ENCODE measurements around the gene TMEM130. TPM values are rescaled to one million over a fixed set of nuclear protein-coding genes. Genes with fewer than 3 reads are reported as not detected.

TMEM130 gene
- not detected for polyA plus RNA-seq (2012; ENCODE audit: insufficient read length, low read depth)

- TF ChIP-seq TAF1 (IDR thresholded peaks at IDR 0.05; ENCODE audit: borderline replicate concordance, insufficient read depth, low read length) (no peak), POLR2AphosphoS5 (IDR thresholded peaks at IDR 0.05; ENCODE audit: low read depth, low read length) (no peak), FOXP2 (optimal IDR thresholded peaks at IDR 0.05; ENCODE audit: borderline replicate concordance, extremely low read depth, extremely low read length, insufficient read depth) (no peak), REST (IDR thresholded peaks at IDR 0.05; ENCODE audit: insufficient read depth in 1 of 2, low read depth in 2 of 2, low read length in 2 of 2) (no peak), SIN3A (IDR thresholded peaks at IDR 0.05; ENCODE audit: borderline replicate concordance, insufficient read depth, low read length) (no peak)
Measured at GRCh38 chr7:98869597-98870120, at the start of gene TMEM130. TMEM130 (minus strand) TSS chr7:98870014; CDS start chr7:98869861, 153 bp downstream.

DNA sequence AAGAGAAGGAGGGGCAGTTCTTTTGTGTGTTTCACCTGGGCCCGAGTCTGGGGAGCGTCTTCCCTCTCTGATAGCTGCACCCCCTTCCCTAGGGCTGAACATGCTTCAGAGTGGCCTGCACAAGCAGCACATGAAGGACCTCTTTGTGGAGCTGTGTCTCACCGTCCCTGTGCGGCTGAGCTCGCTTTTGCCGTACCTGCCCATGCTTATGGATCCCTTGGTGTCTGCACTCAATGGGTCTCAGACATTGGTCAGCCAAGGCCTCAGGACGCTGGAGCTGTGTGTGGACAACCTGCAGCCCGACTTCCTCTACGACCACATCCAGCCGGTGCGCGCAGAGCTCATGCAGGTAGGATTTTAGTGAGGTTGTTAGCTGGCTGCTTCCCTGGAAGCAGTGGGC is 47.5 kb upstream of the TMEM130 start:
- TF ChIP-seq POLR2AphosphoS5 (IDR thresholded peaks at IDR 0.05; ENCODE audit: low read depth, low read length) (no peak), REST (IDR thresholded peaks at IDR 0.05; ENCODE audit: insufficient read depth in 1 of 2, low read depth in 2 of 2, low read length in 2 of 2) (no peak), SIN3A (IDR thresholded peaks at IDR 0.05; ENCODE audit: borderline replicate concordance, insufficient read depth, low read length) (no peak), FOXP2 (optimal IDR thresholded peaks at IDR 0.05; ENCODE audit: borderline replicate concordance, extremely low read depth, extremely low read length, insufficient read depth) (no peak), TAF1 (IDR thresholded peaks at IDR 0.05; ENCODE audit: borderline replicate concordance, insufficient read depth, low read length) (no peak)

GRCh38 chr7:98913612-98914011 is 43.8 kb upstream of the TMEM130 start:
- no peak for TF ChIP-seq TAF1 (IDR thresholded peaks at IDR 0.05; ENCODE audit: borderline replicate concordance, insufficient read depth, low read length)
- no peak for TF ChIP-seq FOXP2 (optimal IDR thresholded peaks at IDR 0.05; ENCODE audit: borderline replicate concordance, extremely low read depth, extremely low read length, insufficient read depth)
- no peak for TF ChIP-seq POLR2AphosphoS5 (IDR thresholded peaks at IDR 0.05; ENCODE audit: low read depth, low read length)
- no peak for TF ChIP-seq REST (IDR thresholded peaks at IDR 0.05; ENCODE audit: insufficient read depth in 1 of 2, low read depth in 2 of 2, low read length in 2 of 2)
- TF ChIP-seq SIN3A (IDR thresholded peaks at IDR 0.05; ENCODE audit: borderline replicate concordance, insufficient read depth, low read length), result no peak

DNA sequence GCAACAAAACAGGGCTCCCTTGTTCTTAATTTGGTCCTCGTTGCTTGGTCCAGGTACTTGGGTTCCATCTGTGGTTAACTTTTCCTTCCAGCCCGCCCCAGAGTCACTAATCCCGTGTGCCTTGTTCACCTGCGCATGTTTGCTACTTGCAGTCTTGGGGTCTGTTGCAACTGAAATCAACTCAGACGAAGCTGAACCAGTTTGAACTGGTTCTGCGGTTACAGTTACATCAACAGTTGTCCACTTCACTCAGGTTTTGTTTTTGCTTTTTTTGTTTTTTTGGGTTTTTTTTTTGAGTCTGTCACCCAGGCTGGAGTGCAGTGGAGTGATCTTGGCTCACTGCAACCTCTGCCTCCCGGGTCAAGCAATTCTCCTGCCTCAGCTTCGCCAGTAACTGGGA is 43.2 kb upstream of the TMEM130 start:
- TF ChIP-seq REST (IDR thresholded peaks at IDR 0.05; ENCODE audit: insufficient read depth in 1 of 2, low read depth in 2 of 2, low read length in 2 of 2), result no peak
- no peak for TF ChIP-seq TAF1 (IDR thresholded peaks at IDR 0.05; ENCODE audit: borderline replicate concordance, insufficient read depth, low read length)
- no peak for TF ChIP-seq SIN3A (IDR thresholded peaks at IDR 0.05; ENCODE audit: borderline replicate concordance, insufficient read depth, low read length)
- no peak for TF ChIP-seq POLR2AphosphoS5 (IDR thresholded peaks at IDR 0.05; ENCODE audit: low read depth, low read length)
- no peak for TF ChIP-seq FOXP2 (optimal IDR thresholded peaks at IDR 0.05; ENCODE audit: borderline replicate concordance, extremely low read depth, extremely low read length, insufficient read depth)
